Astrocyte of the cerebellum (primary cell): ENCODE results near the gene DEF6.

Experiments used
- DNase-seq: peaks from one replicate; pipeline ENCODE4 v3.0.0-alpha.2; 2011; ENCODE audit warnings: low read depth
- H3K4me3 ChIP-seq: 2 replicates; pipeline ENCODE4 v1.5.1; 2011; ENCODE audit warnings: mild to moderate bottlenecking, low read depth, low read length, moderate library complexity
- in situ Hi-C: cut with HindIII; loops from 2 replicates; pipeline ENCODE4 v1.10.0; 2017; ENCODE audit warnings: low sequenced_read_pairs
- TF ChIP-seq, protein P1 (sequence below): IDR thresholded peaks from 2 replicates; pipeline ENCODE4 v1.5.1; 2012; ENCODE audit warnings: low read length, low read depth, moderate library complexity, mild to moderate bottlenecking; ENCODE audit errors: missing control alignments

DEF6 gene

DNA sequence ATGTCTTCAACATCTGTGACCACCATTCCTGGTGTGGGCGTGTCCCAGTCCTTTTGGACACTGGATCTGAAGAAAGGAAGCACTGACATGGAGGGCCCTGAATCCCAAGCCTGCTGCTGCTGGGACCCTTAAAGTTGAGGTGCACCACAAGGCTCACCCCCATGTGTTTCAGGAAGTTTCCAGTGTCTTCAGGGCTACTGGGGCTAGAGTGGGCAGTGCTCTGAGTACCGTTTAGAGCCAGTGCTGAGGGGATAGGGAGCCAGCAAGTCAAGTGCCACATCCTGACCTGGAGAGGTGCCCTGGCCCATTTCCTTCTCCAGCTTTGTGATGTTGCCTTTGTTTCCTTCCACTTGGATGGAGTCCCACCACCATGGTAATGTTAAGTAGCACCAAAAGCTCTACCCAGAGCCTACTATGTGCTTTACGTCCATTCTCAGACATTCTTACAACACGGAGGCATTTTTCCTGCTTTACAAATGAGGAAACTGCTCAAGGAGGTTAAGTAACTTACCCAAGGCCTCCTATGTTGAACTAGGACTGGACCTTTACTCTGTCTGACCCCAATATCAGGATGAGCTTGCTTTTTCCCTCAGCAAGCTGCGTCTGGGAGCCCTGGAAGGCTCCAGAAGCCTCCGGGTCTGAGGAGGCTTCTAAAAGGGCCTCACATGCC lies 552 bp upstream of the DEF6 start:
- no peak overlapping the region for H3K4me3 ChIP-seq
- DNase-seq = no peak
- TF ChIP-seq, protein P1, sequence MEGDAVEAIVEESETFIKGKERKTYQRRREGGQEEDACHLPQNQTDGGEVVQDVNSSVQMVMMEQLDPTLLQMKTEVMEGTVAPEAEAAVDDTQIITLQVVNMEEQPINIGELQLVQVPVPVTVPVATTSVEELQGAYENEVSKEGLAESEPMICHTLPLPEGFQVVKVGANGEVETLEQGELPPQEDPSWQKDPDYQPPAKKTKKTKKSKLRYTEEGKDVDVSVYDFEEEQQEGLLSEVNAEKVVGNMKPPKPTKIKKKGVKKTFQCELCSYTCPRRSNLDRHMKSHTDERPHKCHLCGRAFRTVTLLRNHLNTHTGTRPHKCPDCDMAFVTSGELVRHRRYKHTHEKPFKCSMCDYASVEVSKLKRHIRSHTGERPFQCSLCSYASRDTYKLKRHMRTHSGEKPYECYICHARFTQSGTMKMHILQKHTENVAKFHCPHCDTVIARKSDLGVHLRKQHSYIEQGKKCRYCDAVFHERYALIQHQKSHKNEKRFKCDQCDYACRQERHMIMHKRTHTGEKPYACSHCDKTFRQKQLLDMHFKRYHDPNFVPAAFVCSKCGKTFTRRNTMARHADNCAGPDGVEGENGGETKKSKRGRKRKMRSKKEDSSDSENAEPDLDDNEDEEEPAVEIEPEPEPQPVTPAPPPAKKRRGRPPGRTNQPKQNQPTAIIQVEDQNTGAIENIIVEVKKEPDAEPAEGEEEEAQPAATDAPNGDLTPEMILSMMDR = no peak
- in situ Hi-C loops = no loop called here

DNA sequence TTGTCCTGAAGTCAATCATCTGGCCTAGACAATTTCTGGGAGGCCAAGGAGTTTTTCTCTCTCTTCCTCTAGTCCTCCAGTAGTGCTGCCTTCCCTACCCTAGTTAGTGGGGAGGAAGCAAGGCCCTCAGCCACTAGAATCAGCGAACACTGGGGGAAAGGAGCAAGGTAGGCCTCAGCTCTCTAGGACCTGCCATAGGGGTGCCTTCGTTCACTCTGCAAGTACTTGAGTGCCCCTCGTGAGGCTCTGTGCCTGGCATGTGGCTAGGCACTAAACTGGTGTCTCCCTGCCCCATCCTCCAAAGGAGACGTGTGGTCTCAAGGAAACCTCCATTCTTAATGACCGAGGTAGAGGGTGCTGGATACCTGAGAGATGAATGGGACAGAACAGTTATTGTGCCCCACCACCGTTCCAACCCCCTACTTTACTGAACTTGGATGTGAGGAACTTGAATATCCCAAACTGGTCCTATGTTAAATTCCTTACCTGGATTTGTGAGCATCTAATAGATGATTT lies 1.1 kb downstream of the DEF6 start:
- TF ChIP-seq, protein P1 = no peak
- in situ Hi-C loops = no loop called here
- no peak overlapping the region for H3K4me3 ChIP-seq
- no peak for DNase-seq

DNA sequence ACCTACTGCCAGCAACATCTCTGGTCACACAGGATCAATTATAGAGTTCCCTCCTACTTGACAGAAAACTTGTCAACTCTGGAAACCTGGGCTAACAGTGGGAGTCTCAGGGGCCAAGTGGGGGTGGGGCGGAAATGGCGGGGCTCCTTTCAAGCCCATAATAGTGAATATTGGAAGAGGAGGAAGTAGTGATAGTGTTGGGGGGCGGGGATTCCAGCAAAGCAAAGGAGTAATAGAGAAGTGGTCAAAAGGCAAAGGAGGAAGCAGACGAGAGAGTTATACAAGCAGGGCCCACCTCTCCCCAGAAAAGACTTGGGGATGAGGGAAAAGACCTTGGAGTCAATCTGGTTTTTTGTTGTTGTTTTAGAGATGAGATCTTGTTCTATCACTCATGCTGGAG lies 2.1 kb downstream of the DEF6 start:
- TF ChIP-seq, protein P1 = no peak
- DNase-seq = no peak
- in situ Hi-C loops = no loop called here
- no peak overlapping the region for H3K4me3 ChIP-seq

DNA sequence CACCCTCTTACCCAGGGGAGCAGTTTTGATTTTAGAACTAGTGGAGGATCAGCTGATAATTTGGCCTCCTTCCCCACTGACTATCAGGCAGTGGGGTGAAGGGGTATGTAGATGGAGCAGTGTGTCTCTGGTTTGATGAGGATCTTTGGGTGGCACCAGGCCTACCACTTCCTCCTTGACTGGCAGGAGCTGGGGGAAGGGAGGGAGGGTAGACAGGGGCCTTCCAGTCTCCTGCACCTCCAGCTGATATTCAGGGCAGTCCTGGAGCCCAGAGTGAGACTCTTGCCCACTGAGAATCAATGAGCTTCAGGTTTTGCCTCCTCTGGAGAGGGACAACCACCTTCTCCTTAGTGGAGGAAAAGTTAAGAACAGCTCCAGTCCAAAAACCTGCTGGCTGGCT lies 3.2 kb downstream of the DEF6 start:
- no peak for DNase-seq
- H3K4me3 ChIP-seq = no peak overlapping the region
- in situ Hi-C loops = no loop called here
- TF ChIP-seq, protein P1 = no peak

DNA sequence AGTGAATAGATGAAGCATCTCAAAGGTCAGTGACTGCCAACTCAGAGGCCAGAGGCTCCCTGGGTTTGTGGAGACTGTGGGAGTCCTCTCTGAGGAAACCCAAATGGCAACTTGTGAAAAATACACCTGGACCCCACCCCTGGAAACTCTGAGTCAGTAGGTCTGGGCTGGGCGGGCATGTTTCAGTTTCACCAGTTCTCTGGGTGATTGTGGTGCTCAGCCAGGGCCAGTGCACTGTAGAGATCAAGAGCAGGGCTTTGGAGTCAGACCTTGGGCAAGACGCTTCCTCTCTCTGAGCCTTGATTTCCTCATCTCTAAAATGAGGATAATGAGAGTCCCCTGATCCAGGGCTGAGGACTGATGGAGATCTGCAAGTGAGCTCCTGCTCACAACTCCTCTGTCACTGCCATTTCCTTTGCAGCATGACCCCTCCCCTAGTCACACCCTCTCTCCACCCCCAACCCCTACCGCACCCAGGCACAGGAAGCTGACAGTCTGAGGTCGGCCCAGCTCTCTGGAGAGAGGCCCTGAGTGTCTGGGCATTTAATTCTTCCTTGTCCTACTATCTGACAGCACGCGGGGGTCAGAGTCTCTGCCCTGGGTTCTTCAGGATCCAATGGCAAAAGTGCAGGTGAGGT lies 5.1 kb downstream of the DEF6 start:
- no peak for DNase-seq
- in situ Hi-C loops = no loop called here
- H3K4me3 ChIP-seq = no peak overlapping the region
- TF ChIP-seq, protein P1 = no peak

DNA sequence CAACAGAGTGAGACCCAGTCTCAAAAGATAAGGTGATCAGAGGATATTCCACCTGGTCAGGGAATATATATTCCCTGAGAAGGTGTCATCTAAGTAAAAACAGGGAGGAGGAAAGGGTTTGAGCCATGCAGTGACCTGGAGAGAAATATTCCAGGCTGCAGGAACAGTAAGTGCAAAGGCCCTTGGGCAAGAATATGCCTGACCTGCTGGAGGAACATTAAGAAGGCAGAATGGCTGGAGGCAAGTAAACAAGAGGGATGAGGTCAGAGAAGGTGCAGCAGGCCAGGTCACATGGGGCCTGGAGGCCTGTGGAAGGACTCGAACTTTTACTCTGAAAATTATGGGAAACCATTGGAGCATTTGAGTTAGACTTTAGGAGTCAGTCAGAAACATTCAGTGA lies 6.7 kb downstream of the DEF6 start:
- TF ChIP-seq, protein P1 = no peak
- no peak overlapping the region for H3K4me3 ChIP-seq
- no peak for DNase-seq
- in situ Hi-C loops = no loop called here
